Sigmoid colon (tissue), 4 donors: ENCODE measurements around the gene DEFB131A.
"Not testable (repeated sequence)": the region's sequence is repeated elsewhere in the genome, so short reads cannot be mapped to it uniquely, and the experiment has no call there.

ENCODE experiments used
- EP300 ChIP-seq, 4 donors: sonication (generic); formaldehyde crosslinking; IDR thresholded peaks; one replicate each; pipeline ENCODE4 v1.6.1; 2017; ENCODE audit warnings: antibody characterized with exemption in 4 of 4
- POLR2A ChIP-seq, 2 donors: fragments of 450-650 bp; IDR thresholded peaks; one replicate each; pipeline ENCODE4 v1.6.1; 2016; ENCODE audit warnings: antibody characterized with exemption in 2 of 2, mild to moderate bottlenecking in 2 of 2, moderate library complexity in 2 of 2
- POLR2AphosphoS5 ChIP-seq, 4 donors: sonication (generic); formaldehyde crosslinking; IDR thresholded peaks; one replicate each; pipeline ENCODE4 v1.6.1; 2017; ENCODE audit warnings: antibody characterized with exemption in 4 of 4
- TF ChIP-seq, protein P1 (sequence below), 4 experiments: fragments of 450-650 bp in 3 of 4; fragments of 200-600 bp in 1 of 4; IDR thresholded peaks; one replicate each; pipeline ENCODE4 v1.5.1; 2016 to 2019; ENCODE audit warnings: antibody characterized with exemption in 4 of 4, mild to moderate bottlenecking in 3 of 4, moderate library complexity in 2 of 4

DNA sequence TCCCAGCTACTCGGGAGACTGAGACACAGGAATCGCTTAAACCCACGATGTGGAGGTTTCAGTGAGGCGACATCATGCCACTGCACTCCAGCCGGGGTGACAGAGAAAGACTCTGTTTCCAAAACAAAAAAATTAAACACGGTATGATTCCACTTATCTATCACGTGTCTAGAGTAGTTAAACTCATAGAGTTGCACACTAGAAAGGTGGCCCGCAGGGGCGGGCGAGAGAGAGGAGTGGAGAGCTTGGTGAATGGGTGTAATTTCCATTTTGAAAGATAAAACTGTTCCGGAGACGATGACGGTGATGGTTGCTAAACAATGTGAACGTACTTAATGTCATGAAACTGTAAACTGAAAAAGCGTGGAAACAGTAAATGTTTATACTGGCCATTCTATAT is 44.6 kb downstream of the DEFB131A start:
- not testable (repeated sequence) for TF ChIP-seq POLR2A, POLR2AphosphoS5, EP300 (IDR thresholded peaks at IDR 0.05)
- TF ChIP-seq, protein P1, sequence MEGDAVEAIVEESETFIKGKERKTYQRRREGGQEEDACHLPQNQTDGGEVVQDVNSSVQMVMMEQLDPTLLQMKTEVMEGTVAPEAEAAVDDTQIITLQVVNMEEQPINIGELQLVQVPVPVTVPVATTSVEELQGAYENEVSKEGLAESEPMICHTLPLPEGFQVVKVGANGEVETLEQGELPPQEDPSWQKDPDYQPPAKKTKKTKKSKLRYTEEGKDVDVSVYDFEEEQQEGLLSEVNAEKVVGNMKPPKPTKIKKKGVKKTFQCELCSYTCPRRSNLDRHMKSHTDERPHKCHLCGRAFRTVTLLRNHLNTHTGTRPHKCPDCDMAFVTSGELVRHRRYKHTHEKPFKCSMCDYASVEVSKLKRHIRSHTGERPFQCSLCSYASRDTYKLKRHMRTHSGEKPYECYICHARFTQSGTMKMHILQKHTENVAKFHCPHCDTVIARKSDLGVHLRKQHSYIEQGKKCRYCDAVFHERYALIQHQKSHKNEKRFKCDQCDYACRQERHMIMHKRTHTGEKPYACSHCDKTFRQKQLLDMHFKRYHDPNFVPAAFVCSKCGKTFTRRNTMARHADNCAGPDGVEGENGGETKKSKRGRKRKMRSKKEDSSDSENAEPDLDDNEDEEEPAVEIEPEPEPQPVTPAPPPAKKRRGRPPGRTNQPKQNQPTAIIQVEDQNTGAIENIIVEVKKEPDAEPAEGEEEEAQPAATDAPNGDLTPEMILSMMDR (IDR thresholded peaks at IDR 0.05): not testable (repeated sequence)
